ENCODE measurements around the gene CHRNE. TPM values are rescaled to one million over a fixed set of nuclear protein-coding genes. Genes with fewer than 3 reads are reported as not detected.
A peak's percentile ranks its signal among the peaks of the same experiment; 100 is the strongest.

The CHRNE gene
- total and polyA plus RNA-seq, 2 of the 13 experiments (the other 11 are each of a cell fraction or from before 2014, with no cell fraction given), result 0.53 to 0.59 TPM

- no peak for TF ChIP-seq DZIP1 (CRISPR knock-in tag; IDR thresholded peaks at IDR 0.05)
- no peak for TF ChIP-seq PTBP1 (IDR thresholded peaks at IDR 0.05; ENCODE audit: low read depth, low read length, poor library complexity, severe bottlenecking)
- TF ChIP-seq ZNF878 (CRISPR knock-in tag; IDR thresholded peaks at IDR 0.05), result no peak
- TF ChIP-seq KAT8 (CRISPR knock-in tag; IDR thresholded peaks at IDR 0.05), result peak; percentile 69; the same call in 1 of the 2 replicates
- no peak for TF ChIP-seq KLF6 (CRISPR knock-in tag; IDR thresholded peaks at IDR 0.05)
- TF ChIP-seq PBX3 (CRISPR knock-in tag; IDR thresholded peaks at IDR 0.05; ENCODE audit: borderline replicate concordance), result no peak
- no peak for TF ChIP-seq FOXJ3 (CRISPR knock-in tag; IDR thresholded peaks at IDR 0.05; ENCODE audit: borderline replicate concordance)
- peak; percentile 89 for TF ChIP-seq ETV5 (CRISPR knock-in tag; IDR thresholded peaks at IDR 0.05; ENCODE audit: borderline replicate concordance)
- no peak for TF ChIP-seq TERF1 (CRISPR knock-in tag; IDR thresholded peaks at IDR 0.05)
- no peak for TF ChIP-seq DNMT3B (CRISPR knock-in tag; conservative IDR thresholded peaks at IDR 0.05)
- TF ChIP-seq PHF20 (CRISPR knock-in tag; IDR thresholded peaks at IDR 0.05), result no peak
- no peak for TF ChIP-seq HOXA7 (CRISPR knock-in tag; IDR thresholded peaks at IDR 0.05)
- TF ChIP-seq GMEB2 (CRISPR knock-in tag; IDR thresholded peaks at IDR 0.05; ENCODE audit: low read depth), result no peak
- TF ChIP-seq IKZF1 (IDR thresholded peaks at IDR 0.05), result no peak
- peak; percentile 74; the same call in 1 of the 2 replicates for TF ChIP-seq ZNF580 (CRISPR knock-in tag; IDR thresholded peaks at IDR 0.05; ENCODE audit: borderline replicate concordance, low read depth)
- no peak for TF ChIP-seq NR2C2 (CRISPR knock-in tag; IDR thresholded peaks at IDR 0.05; ENCODE audit: borderline replicate concordance)
- TF ChIP-seq ZBTB1 (CRISPR knock-in tag; IDR thresholded peaks at IDR 0.05; ENCODE audit: borderline replicate concordance), result no peak
- no peak for TF ChIP-seq ZBTB38 (CRISPR knock-in tag; IDR thresholded peaks at IDR 0.05)
- TF ChIP-seq TFE3 (CRISPR knock-in tag; IDR thresholded peaks at IDR 0.05), result no peak
- TF ChIP-seq REPIN1 (CRISPR knock-in tag; IDR thresholded peaks at IDR 0.05; ENCODE audit: borderline replicate concordance, low read depth), result peak; percentile 46; the same call in 1 of the 2 replicates
- TF ChIP-seq ZNF563 (CRISPR knock-in tag; IDR thresholded peaks at IDR 0.05), result no peak
- TF ChIP-seq ZNF660 (CRISPR knock-in tag; IDR thresholded peaks at IDR 0.05; ENCODE audit: borderline replicate concordance, low read depth), result no peak
- no peak for TF ChIP-seq ZSCAN20 (CRISPR knock-in tag; IDR thresholded peaks at IDR 0.05; ENCODE audit: borderline replicate concordance)
Observed at GRCh38 chr17:4908301-4908700, 5.4 kb upstream of the CHRNE start (continued).
